CD4-positive, alpha-beta T cell treated with Interleukin-4 for 1 hour (primary cell): ENCODE measurements around the gene CAPN14.

Experiments
- DNase-seq, 2 donors: peaks; one replicate each; pipeline ENCODE4 v3.0.0-alpha.2; 2020 to 2022

Gene CAPN14

GRCh38 chr2:31241625-31242270 is 24.4 kb upstream of the CAPN14 start:
- DNase-seq = no peak

DNA sequence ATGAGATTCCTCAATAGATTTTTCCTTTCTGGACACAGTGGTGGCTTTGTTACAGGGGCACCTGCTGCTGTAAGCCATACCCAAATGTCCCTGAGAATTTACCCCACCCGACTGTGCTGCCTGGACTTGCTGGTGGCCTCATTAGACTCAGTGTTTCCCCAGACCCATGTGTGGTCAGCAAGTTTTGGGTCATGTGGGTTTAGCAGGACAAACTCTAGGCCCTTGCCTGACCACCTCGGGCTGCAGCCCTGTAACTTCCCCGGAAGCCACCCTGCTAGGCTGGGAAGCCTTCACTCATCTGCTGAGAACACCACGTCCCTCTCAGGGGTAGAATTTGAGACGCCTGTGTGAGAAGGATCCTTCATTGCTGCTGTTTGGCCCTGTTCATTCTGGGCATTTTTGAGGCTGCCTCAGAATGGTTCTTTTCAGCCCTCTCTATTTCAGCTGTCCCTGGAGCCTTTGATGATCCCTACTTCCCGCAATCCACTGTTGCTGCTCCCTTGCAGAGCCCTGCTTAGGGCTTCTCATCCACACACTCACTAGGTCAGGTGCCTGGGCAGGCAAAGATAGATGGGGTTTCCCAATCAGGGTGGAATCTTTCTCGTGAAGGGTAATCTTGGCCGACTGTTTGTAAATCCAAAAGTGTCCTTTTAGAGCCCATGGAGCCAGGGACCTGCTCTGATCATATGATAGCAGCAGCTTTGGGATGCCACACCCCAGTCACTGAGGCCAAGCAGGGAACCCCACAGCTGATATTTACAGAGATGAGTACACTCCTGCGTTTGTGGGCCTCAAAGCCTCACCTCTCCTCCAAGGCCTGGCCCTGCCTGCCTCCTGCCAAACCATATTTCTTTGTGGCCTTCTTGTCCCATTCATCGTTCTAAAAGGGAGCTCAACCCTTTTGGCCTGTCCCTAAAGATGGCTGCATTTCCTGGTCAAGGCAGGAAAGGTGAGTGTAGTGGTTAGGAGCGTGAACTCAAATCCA is 23.4 kb upstream of the CAPN14 start:
- DNase-seq = no peak

DNA sequence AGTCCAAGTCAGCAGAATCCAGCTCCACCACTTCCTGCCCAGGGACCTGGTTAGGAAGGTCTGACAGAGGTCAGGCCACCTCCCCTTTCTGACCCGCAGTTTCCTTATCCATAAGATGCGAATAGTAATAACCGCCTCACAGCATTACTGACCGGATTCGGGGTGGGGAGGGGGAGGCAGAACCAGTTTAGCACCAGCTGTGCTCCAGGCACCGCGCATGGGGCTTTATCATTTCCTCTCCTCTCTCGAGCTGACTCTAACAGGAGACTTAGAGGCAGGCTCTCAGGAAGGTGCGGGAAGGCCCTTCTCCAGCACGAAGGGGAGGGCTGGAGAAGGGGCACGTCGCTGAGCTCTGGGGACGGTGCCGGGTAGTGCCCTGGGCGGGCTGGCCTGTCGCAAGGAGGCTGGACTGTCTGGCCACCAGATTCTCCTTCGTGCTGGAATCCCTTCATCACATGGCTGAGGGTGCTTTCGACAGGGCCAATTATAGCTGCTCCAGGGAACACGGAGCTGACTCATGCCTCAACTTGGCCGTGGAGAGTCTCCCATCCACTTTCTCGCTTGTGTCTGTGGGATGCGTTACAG is 22.4 kb upstream of the CAPN14 start:
- no peak for DNase-seq

DNA sequence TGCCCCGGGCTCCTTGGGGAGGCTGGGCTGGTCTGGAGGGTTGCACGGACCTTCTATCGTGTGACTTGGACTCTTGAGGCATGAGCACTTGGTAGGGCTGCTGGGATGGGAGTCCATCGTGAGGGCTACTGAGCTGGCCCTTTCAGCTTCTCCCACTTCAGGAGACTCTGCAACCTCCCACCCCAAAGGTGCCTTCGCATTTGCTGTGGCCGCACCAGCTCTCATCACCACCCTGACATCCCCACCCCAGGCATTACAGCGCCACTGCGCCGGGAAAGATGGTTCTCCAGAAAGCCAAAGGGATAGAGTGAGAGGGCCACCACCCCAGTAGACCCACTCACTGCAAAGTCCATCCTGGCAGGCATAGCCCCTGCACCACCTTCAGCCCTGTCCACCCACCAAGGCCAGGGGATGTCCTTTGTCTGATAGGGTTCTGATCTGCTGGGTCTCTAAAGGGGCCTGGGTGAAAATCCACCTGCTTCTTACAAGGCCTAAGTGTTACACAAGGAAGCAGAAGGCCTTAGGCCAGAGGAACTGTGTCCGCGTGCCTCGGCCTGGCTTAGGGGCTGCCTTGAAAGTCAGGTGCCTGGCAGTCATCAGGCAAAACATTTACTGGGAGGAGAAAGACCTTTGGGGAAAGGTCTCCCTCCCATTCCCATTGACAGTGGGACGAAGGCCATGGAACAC is 21.7 kb upstream of the CAPN14 start:
- no peak for DNase-seq

DNA sequence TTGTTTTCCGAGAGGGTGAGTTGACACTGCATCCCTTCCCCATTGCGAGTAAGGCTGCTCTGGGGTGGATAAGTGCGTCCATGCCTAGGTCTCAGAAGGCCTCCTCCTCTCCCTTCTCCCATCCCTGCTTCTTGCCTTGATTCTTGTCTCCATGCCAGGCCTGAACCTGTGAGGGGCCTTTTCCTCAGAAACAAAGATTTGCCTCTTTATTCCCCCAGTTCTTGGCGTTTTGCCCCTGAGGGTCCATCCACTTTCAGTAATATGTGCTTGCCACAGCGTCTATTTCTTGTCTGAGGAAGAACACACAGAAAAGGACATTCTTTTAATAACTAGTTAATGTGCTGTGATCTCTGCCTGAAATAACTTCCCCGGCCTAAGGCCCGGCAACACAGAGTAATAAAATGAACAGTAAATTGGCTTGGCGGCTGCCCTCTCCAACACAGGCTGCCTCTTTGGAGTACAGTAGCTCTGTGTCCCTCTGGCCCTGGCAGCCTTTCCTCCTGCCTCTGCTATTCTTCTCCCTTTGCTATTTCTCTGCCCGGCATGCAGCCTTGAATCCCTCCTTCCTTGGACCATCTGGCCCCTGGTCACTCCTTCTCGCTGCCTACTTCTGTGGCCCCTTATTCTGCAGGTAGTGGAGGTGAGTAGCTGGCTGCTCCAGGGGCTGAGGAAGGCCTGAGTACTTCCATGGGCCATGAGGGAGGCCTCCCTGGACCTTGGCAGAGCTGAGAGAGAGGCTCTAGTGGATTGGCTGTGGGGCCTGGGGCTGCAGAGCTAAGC is 21.0 kb upstream of the CAPN14 start:
- no peak for DNase-seq

- no peak for DNase-seq
Observed at GRCh38 chr2:31237348-31238017, 20.2 kb upstream of the CAPN14 start.

GRCh38 chr2:31236433-31237205 is 19.3 kb upstream of the CAPN14 start:
- no peak for DNase-seq

DNA sequence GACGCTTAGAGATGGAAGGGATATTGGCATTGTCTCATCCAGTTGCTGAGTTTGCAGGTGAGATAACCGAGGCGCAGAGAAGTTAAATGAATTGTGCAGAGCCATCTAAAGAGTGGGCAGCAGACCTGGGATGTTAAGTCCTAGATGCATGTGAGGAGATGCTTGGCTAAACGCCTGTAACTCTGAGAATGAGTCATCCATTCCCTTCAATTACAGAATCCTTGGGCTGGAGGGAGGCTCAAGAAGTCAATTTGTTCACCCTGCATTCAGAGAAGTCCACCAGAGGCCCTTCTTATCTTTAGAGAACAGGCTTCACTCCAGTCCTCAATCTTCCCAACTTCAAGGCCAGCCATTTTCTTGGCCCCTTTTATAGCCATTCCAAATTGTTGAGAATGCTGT is 18.2 kb upstream of the CAPN14 start:
- DNase-seq = no peak

GRCh38 chr2:31234683-31235503 is 17.6 kb upstream of the CAPN14 start:
- DNase-seq = no peak

GRCh38 chr2:31233741-31234682 is 16.7 kb upstream of the CAPN14 start, which contains the start of gene EHD3:
EHD3 (plus strand) TSS chr2:31234152; CDS start chr2:31234622, 470 bp downstream.
- DNase-seq = peak; percentile 79 to 83

DNA sequence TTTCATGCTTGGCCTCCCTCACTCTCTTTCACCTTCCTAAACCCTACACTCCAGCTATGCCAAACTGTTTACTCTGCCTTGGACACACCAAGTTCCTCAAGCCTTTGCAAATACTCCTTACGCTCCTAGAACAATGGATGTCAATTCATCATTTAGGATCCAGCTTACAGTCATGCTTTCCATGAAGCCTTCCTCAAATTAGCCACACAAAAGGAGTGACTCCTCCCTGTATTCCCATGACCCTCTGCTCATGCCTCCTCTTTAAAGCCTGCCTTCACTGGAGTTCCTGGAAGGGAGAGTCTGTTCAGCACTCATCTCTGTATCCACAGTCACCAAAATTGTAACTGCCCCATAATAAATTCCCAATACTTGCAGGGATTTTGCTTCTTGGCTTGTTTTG is 15.9 kb upstream of the CAPN14 start:
- DNase-seq = no peak

DNA sequence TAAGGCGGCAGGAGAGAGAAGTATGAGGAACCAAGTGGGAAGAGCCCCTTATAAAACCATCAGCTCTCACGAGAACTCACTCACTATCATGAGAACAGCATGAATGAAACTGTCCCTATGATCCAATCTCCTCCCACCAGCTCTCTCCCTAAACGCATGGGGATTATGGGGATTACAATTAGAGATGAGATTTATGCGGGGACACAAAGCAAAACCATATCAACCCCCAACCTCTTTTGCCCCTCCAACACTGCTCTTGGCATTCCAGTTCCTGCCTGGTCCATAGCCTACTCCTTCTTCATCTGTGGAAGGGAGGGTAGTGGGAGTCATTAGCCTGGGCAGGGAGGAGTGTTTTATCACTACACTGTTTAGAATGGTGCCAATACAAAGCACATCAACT is 15.3 kb upstream of the CAPN14 start:
- no peak for DNase-seq

GRCh38 chr2:31231571-31232302 is 14.4 kb upstream of the CAPN14 start:
- DNase-seq = no peak

- no peak for DNase-seq
Observed at GRCh38 chr2:31230751-31231150, 13.4 kb upstream of the CAPN14 start.

- DNase-seq = no peak
Observed at GRCh38 chr2:31228717-31229116, 11.4 kb upstream of the CAPN14 start.

GRCh38 chr2:31227711-31228125 is 10.4 kb upstream of the CAPN14 start:
- DNase-seq = no peak

GRCh38 chr2:31227110-31227509 is 9.8 kb upstream of the CAPN14 start:
- no peak for DNase-seq

DNA sequence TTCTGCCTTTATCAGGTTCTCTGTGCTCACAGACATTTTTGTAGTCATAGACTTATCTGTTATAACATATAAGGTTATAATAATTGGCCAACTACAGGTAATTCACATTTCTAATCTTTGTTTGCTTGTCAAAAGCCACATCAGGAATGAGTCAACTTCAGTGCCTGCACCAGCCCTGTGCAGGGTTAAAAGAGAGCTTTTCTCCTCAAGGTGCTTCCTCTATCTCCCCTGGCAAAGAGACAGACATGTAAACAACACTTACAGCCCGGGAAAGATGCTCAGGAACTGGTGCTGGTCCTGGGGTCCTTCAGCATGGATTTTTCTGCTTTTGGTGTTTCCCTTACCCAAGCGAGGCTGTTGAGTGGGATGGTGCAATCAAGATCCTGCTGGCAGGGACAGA is 9.0 kb upstream of the CAPN14 start:
- DNase-seq = no peak
